Endothelial cell of umbilical vein (primary cell): Measurements from ENCODE around the gene MRPL58. TPM values are rescaled to one million over a fixed set of nuclear protein-coding genes. Genes with fewer than 3 reads are reported as not detected.

Source experiments
- BruUV-seq: library from RNA; stranded (reverse); fragments of 400-500 nt; replicated peaks from 2 replicates; lab custom pipeline; 2021; lab: Mats Ljungman, UMichigan
- CTCF ChIA-PET: fragments of 300-600, 350-600 bp; sonication (Branson Sonifier 250); formaldehyde crosslinking; loops from one replicate; lab custom pipeline; 2021; ENCODE audit warnings: antibody characterized with exemption, inconsistent platforms; lab: Charles Lee
- POLR2A ChIA-PET: fragments of 300-600, 350-600 bp; sonication (Branson Sonifier 250); formaldehyde crosslinking; loops from one replicate; lab custom pipeline; 2021; ENCODE audit warnings: antibody characterized with exemption, inconsistent platforms; lab: Charles Lee
- DNase-seq: peaks from one replicate; pipeline ENCODE4 v3.0.0-alpha.2; 2011; ENCODE audit warnings: low read depth, low spot score
- FAIRE-seq: peaks from 2 replicates; lab custom pipeline; 2011; peaks lifted over from hg19 to GRCh38; lab: Jason Lieb, UNC
- H2AFZ ChIP-seq: 2 replicates; pipeline ENCODE4 v1.6.0; 2012; ENCODE audit warnings: low read depth, low read length, control low read depth, inconsistent platforms
- H3K27ac ChIP-seq: 2 replicates; pipeline ENCODE4 v1.5.1; 2011; ENCODE audit warnings: low read depth, mild to moderate bottlenecking, control low read depth, low read length, moderate library complexity; ENCODE audit not compliant: insufficient read depth
- H3K27me3 ChIP-seq, 2 experiments: 2 replicates each; pipeline versions ENCODE4 v1.6.0 to v1.6.1; 2011; ENCODE audit warnings: low read length in 2 of 2, mixed read lengths in 1 of 2; ENCODE audit not compliant: control insufficient read depth in 2 of 2, insufficient read depth in 2 of 2
- H3K36me3 ChIP-seq, 2 experiments: 2 replicates in 1 of 2; 3 replicates in 1 of 2; pipeline ENCODE4 v1.5.1; 2011; ENCODE audit warnings: low read length in 2 of 2, mild to moderate bottlenecking in 1 of 2, moderate library complexity in 1 of 2; ENCODE audit not compliant: control insufficient read depth in 2 of 2, insufficient read depth in 2 of 2; ENCODE audit errors: extremely low read depth in 1 of 2
- H3K4me1 ChIP-seq: 3 replicates; pipeline ENCODE4 v1.5.1; 2011; ENCODE audit warnings: mild to moderate bottlenecking, low read length; ENCODE audit not compliant: control insufficient read depth, insufficient read depth; ENCODE audit errors: extremely low read depth
- H3K4me2 ChIP-seq: 2 replicates; pipeline ENCODE4 v1.6.1; 2011; ENCODE audit warnings: low read length, control low read depth, mixed read lengths; ENCODE audit not compliant: insufficient read depth
- H3K4me3 ChIP-seq, 3 experiments: fragments of 200-600 bp in 1 of 3; sonication (generic), shearing (Covaris generic) in 1 of 3; replicated peaks in 1 of 3; 2 replicates each; pipeline ENCODE4 v1.5.1; 2011 to 2016; ENCODE audit warnings: control low read depth in 3 of 3, low read length in 3 of 3, mild to moderate bottlenecking in 2 of 3, inconsistent platforms in 1 of 3, low read depth in 1 of 3, moderate library complexity in 1 of 3; ENCODE audit not compliant: insufficient read depth in 1 of 3
- H3K79me2 ChIP-seq: 2 replicates; pipeline ENCODE4 v1.6.0; 2012; ENCODE audit warnings: low read length, inconsistent platforms; ENCODE audit not compliant: control insufficient read depth, insufficient read depth
- H3K9ac ChIP-seq: replicated peaks from 2 replicates; pipeline ENCODE3; 2011; ENCODE audit warnings: low read length, control low read depth; ENCODE audit not compliant: insufficient read depth; ENCODE audit errors: extremely low read depth
- H3K9me1 ChIP-seq: replicated peaks from 3 replicates; pipeline ENCODE4 v1.6.0; 2011; ENCODE audit warnings: mild to moderate bottlenecking, low read length; ENCODE audit not compliant: control insufficient read depth, insufficient read depth; ENCODE audit errors: extremely low read depth
- H3K9me3 ChIP-seq: replicated peaks from 2 replicates; pipeline ENCODE4 v1.5.1; 2012; ENCODE audit warnings: low read length, inconsistent platforms; ENCODE audit not compliant: control insufficient read depth, insufficient read depth
- H4K20me1 ChIP-seq: replicated peaks from 2 replicates; pipeline ENCODE3; 2011; ENCODE audit warnings: mild to moderate bottlenecking, low read length; ENCODE audit not compliant: control insufficient read depth, insufficient read depth; ENCODE audit errors: extremely low read depth
- EZH2 ChIP-seq: IDR thresholded peaks from 2 replicates; pipeline ENCODE4 v1.6.1; 2012; ENCODE audit warnings: borderline replicate concordance, low read depth, mild to moderate bottlenecking, moderate library complexity, low read length, inconsistent platforms; ENCODE audit not compliant: severe bottlenecking
- FOS ChIP-seq: IDR thresholded peaks from 2 replicates; pipeline ENCODE4 v1.6.1; 2011; ENCODE audit warnings: mild to moderate bottlenecking, low read length, moderate library complexity, borderline replicate concordance; ENCODE audit not compliant: insufficient read depth
- MYC ChIP-seq: IDR thresholded peaks from one replicate; pipeline ENCODE4 v1.6.1; 2011; ENCODE audit warnings: mild to moderate bottlenecking, low read depth, low read length
- POLR2A ChIP-seq: IDR thresholded peaks from 2 replicates; pipeline ENCODE4 v1.6.1; 2012; ENCODE audit warnings: low read depth, mild to moderate bottlenecking, control low read depth, low read length
- POLR2AphosphoS5 ChIP-seq: IDR thresholded peaks from 2 replicates; pipeline ENCODE4 v1.6.1; 2012; ENCODE audit warnings: low read depth, mild to moderate bottlenecking, control low read depth, low read length, moderate library complexity; ENCODE audit not compliant: insufficient read depth
- dilution Hi-C: fragments of 300-500 bp; cut with MboI; formaldehyde crosslinking; loops from one replicate; pipeline ENCODE4 v1.15.0; 2019; ENCODE audit warnings: low sequenced_read_pairs; ENCODE audit not compliant: extremely low pct_ligation_motif_present
- intact Hi-C: fragments of 100-400 bp; cut with micrococcal nuclease; formaldehyde crosslinking; loops from one replicate; pipeline ENCODE4 v1.10.0; 2022
- polyA plus RNA-seq, 4 experiments: library from polyadenylated mRNA; depleted of rRNA in 3 of 4; stranded (reverse) in 3 of 4; unstranded in 1 of 4; fragments of >200 nt; gene quantifications; 2 replicates each; pipeline versions ENCODE4 v1.2.1 to v1.2.3, GENCODE V29; 2011 to 2012; ENCODE audit warnings: missing spikeins in 1 of 4
- total RNA-seq: library from RNA; stranded (reverse); gene quantifications from 2 replicates; pipeline ENCODE4 v1.2.3, GENCODE V29; 2021
- TF ChIP-seq, protein P1 (sequence below), 2 donors: IDR thresholded peaks; 1 replicate in 1 of 2; 2 replicates in 1 of 2; pipeline ENCODE4 v1.5.1; 2011; ENCODE audit warnings: low read length in 2 of 2, mild to moderate bottlenecking in 2 of 2, moderate library complexity in 2 of 2, control low read depth in 1 of 2, inconsistent platforms in 1 of 2, low read depth in 1 of 2; ENCODE audit not compliant: insufficient read depth in 1 of 2; ENCODE audit errors: extremely low read depth in 1 of 2
- TF ChIP-seq, protein P2 (sequence below): IDR thresholded peaks from 2 replicates; pipeline ENCODE4 v1.6.1; 2011; ENCODE audit not compliant: insufficient read depth, insufficient read length

The MRPL58 gene
- total and polyA plus RNA-seq, 2 donors (not counting 3 experiments of a cell fraction or from before 2014, with no cell fraction given) = 38.0 to 43.7 TPM

DNA sequence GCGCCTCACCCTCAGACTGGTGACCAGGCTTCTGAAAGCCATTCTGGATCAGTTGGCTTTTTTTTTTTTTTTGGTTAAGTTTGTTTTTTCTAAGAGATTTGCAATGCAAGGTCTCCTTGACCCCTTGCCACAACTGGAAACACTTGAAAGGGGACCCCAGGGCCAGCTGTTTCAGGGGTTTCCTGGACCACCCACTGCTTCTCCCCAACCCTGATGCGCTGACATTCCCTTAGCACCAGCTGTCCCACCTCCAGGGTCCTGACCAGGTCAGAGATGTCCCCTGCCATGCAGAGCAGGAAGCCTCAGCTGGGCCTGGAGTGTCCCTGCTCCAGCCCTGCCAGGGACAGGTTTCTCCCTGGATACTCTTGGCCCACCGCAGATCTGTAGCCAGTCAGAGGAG lies 8.1 kb upstream of the MRPL58 start:
- CTCF ChIA-PET = interaction anchor here (1.3 kb wide), 1 partner anchor 9 kb away, joined by 3 read pairs; no protein-coding TSS in a partner anchor
- no peaks in the 10 kb centered on the region for H3K27me3 ChIP-seq
- FAIRE-seq (no peak), DNase-seq (no peak)
- H3K4me3 ChIP-seq = no peak overlapping the region
- peaks cover 0 to 41% of the 10 kb centered on the region in 2 experiments for H3K36me3 ChIP-seq
- H3K9me1 ChIP-seq = no peaks in the 10 kb centered on the region
- intact Hi-C loops (no loop called here), dilution Hi-C loops (no loop called here)
- POLR2A ChIA-PET = interaction anchor here (0.7 kb wide), 1 partner anchor 196 kb away, joined by 6 read pairs; no protein-coding TSS in a partner anchor
- no peaks in the 10 kb centered on the region for H3K79me2 ChIP-seq
- H3K9ac ChIP-seq = no peak overlapping the region
- H4K20me1 ChIP-seq = no peaks in the 10 kb centered on the region
- no peak overlapping the region for H3K4me2 ChIP-seq
- H2AFZ ChIP-seq = no peak overlapping the region
- H3K4me1 ChIP-seq = no peaks in the 10 kb centered on the region
- no TSS peak for BruUV-seq
- no peak for TF ChIP-seq FOS
- no peak for TF ChIP-seq EZH2
- TF ChIP-seq, protein P1, sequence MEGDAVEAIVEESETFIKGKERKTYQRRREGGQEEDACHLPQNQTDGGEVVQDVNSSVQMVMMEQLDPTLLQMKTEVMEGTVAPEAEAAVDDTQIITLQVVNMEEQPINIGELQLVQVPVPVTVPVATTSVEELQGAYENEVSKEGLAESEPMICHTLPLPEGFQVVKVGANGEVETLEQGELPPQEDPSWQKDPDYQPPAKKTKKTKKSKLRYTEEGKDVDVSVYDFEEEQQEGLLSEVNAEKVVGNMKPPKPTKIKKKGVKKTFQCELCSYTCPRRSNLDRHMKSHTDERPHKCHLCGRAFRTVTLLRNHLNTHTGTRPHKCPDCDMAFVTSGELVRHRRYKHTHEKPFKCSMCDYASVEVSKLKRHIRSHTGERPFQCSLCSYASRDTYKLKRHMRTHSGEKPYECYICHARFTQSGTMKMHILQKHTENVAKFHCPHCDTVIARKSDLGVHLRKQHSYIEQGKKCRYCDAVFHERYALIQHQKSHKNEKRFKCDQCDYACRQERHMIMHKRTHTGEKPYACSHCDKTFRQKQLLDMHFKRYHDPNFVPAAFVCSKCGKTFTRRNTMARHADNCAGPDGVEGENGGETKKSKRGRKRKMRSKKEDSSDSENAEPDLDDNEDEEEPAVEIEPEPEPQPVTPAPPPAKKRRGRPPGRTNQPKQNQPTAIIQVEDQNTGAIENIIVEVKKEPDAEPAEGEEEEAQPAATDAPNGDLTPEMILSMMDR (IDR thresholded peaks at IDR 0.05; ENCODE audit: extremely low read depth in 1 of 2, insufficient read depth in 1 of 2, low read depth in 1 of 2, low read length in 2 of 2) = no peak
- TF ChIP-seq MYC = no peak
- TF ChIP-seq, protein P2, sequence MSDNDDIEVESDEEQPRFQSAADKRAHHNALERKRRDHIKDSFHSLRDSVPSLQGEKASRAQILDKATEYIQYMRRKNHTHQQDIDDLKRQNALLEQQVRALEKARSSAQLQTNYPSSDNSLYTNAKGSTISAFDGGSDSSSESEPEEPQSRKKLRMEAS = no peak
- no peak for TF ChIP-seq POLR2A
- no peak for TF ChIP-seq POLR2AphosphoS5
- no peak overlapping the region for H3K27ac ChIP-seq
- H3K9me3 ChIP-seq = no peaks in the 10 kb centered on the region
